HG03196 (cell line): ENCODE measurements around the gene FMO2.

Experiments used
- ATAC-seq: cut with Tn5 transposase; IDR thresholded peaks from one replicate; pipeline ENCODE4 v1.9.1; 2021; ENCODE audit not compliant: unreplicated experiment

Gene FMO2

DNA sequence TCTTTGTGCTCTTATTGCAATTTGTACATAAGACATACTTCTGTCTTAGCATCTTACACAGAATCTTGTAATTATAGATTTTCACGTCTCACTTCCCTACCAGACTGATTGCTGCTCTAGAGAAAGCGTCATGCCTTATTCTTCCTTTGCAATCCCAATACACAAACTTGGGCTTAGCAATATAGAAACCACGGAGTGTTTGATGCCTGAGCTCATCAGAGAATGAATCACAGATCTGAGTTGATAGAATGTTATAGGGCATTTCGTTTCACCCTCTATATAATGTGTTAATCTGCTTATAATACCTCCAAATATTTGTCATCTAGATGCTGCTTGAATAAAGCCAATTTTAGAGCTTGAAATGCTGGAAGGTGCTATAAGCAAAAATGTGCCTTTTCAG, 69.8 kb downstream of the FMO2 start:
- no peak for ATAC-seq

DNA sequence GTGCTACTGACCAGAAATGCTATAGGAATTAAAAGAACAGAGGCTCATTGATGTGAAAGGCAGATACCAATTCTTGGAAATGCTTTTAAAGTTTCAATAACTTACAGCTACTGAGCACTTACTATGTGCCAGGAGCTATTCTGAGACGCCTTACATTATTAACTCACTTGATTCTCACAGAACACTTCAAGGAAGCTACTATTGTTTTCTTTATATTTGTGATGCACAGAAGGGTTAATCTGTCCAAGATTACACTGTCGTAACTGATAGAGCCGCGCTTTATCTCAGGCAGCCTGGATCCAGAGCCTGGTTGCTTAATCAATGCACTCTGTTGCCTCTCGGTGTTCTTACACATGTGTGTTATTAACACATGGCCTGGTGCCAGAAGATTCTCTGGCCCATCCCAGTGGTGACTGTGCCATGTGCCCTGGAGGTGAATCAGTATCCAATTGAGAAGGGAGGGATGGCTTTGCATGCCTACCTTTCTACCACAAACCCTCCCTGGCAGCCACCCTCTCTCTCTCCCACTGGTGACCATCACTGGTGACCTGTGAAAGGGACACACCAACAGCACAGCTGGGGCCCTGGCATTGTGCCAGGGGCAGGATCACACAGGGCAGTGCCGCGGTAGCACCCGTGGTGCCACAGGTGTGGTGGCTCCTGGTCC, 72.0 kb downstream of the FMO2 start:
- no peak for ATAC-seq

DNA sequence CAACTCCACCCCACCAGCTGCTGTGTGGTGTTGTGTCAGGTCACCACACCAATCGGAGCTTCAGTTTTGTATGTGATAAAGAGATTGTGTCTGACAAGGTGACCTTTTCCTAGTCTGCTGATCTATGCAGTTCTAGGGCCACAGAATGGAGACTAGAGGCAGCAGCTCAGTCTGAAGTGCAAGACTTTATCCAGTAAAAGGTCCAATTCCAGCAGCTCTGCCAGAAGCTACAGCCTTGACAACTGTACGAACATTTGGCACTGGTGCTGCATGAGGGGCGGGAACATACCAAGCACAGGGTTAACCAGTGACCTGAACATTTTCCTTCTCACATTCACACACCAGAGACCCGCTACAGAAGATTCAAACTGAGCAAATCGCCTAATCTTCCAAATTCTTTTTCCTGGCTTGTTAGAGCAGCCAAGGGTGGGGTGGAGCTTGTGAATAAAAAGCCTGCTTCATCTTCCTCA, 72.5 kb downstream of the FMO2 start:
- ATAC-seq, result no peak

DNA sequence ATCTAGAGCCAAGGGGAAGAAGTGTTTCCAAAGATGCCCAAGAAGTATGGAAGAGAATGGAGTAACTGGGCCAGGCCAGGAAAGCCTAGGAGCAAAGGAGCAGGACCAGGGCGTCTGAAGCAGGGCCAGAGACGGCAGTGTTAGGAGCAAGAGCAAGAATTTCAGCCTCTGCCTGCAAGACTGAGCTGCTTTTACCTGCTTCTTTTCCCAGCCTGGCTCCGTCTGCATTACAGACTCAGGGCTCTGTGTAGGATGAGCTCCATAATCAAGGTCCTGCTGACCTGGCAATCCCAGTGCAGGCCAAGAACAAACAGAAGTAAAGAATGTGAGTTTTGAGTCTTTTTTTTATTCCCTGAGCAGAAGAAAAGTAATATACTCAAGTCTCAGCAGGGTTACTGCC, 73.3 kb downstream of the FMO2 start:
- ATAC-seq, result no peak

DNA sequence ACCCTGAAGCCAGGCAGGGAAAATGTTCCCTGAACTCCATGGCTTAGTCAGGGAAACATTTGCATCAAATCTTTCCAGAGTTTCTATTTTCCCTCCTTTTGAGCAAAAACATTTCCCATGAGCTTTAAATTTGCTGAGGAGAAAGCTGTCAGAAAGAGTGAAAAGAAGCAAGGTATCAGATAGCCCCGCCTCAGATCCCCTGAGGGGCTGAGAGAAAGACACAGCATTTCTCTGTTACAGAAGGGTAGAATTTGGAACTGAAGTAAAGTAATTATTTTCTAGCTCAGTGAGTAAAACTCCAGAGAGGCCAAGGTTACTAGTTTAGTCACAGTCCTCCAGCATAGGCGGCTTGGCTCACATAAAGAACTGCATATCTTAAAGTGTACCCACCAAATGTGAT, 73.8 kb downstream of the FMO2 start:
- no peak for ATAC-seq
